Subcutaneous adipose tissue (tissue), 4 donors: ENCODE data around the gene AHNAK2. TPM values are rescaled to one million over a fixed set of nuclear protein-coding genes. Genes with fewer than 3 reads are reported as not detected.

Experiments
- total RNA-seq, 4 donors: library from RNA; depleted of rRNA; stranded (reverse); fragments of >200 nt; gene quantifications; one replicate each; pipeline ENCODE4 v1.1.0, GENCODE V29; 2016
- TF ChIP-seq, protein P1 (sequence below): fragments of 450-650 bp; IDR thresholded peaks from one replicate; pipeline ENCODE4 v1.5.1; 2016; ENCODE audit warnings: low read depth, mild to moderate bottlenecking, control low read depth, antibody characterized with exemption, moderate library complexity

The AHNAK2 gene
- total RNA-seq, 4 donors from 2014 or later = 36.9 to 77.5 (median 43.9) TPM

DNA sequence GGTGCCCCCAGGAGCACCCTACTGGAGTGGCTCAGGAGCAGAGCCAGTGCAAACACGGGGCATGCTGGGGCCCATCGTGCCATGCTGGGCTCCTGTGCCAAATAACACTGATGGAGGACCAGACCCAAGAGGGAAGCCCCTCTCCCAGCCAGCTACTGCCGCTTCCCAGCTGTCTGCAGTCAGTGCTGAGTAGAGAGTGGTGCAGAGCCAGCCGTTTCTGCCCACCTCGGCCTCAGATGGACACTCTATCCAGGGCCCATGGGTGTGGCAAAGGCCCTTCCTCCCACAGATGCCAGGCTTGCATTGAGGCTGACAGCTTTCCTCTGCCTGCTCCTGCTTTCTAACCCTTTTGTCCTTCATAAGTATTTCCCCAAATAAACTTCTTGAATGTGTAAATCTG, 20.6 kb upstream of the AHNAK2 start:
- TF ChIP-seq, protein P1, sequence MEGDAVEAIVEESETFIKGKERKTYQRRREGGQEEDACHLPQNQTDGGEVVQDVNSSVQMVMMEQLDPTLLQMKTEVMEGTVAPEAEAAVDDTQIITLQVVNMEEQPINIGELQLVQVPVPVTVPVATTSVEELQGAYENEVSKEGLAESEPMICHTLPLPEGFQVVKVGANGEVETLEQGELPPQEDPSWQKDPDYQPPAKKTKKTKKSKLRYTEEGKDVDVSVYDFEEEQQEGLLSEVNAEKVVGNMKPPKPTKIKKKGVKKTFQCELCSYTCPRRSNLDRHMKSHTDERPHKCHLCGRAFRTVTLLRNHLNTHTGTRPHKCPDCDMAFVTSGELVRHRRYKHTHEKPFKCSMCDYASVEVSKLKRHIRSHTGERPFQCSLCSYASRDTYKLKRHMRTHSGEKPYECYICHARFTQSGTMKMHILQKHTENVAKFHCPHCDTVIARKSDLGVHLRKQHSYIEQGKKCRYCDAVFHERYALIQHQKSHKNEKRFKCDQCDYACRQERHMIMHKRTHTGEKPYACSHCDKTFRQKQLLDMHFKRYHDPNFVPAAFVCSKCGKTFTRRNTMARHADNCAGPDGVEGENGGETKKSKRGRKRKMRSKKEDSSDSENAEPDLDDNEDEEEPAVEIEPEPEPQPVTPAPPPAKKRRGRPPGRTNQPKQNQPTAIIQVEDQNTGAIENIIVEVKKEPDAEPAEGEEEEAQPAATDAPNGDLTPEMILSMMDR = no peak

DNA sequence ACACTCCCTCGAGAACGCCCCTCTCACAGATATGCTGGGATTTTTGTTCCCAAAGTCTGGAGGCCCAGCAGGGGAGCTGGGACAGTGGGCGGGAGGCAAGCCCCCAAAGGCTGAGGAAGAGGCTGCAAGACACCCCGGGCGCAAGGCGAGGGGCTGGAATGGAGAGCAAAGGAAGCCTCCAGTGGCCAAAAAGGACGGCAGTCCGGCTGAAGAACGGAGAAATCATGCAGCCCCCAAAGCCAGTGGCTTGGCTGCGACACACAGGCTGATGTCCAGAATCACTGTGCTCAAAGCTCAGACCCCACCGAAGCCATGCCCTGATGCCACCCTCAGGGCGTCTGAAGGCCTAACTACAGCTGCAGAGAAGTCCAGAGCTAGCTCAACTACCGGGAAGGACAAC, 18.3 kb upstream of the AHNAK2 start:
- TF ChIP-seq, protein P1 = no peak

DNA sequence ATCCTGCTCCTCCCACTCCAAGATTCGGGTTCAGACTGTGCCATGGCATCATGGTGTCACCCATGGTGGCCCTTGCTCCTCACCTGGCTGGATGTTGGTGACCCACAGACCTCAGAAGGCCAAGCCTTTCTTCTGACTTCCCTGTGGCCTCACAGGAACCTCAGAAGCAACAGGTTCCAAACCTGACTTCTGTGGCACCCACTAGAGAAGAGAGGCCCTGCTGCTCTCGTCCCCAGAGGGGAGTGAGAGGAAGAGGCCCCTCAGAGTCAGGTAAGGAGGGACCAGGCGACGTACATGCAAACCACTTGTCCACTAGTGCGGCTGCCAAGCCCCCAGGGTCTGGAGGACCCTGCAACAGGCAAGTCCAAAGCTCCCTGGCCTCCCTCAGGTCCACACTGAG, 17.9 kb upstream of the AHNAK2 start:
- TF ChIP-seq, protein P1 = no peak

DNA sequence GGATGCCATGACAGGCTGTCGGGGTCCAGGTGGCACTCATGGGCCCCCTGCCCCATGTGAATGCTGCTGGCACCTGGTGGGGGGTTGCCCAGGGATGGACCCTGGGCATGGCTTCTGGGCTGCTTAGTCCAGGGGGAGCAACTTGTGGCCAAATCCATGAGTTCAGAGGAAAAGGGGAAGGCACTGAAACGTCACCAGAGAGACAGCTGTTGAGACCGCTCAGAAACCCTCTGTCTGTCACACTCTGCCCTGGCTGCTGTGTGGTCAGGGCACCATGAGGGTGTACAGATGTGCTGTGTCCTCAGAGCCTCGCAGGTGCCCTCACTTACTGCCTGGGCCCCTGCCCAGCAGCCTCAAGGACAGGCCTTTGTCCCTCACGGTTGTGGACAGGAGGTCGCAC, 16.8 kb upstream of the AHNAK2 start:
- TF ChIP-seq, protein P1 = no peak

DNA sequence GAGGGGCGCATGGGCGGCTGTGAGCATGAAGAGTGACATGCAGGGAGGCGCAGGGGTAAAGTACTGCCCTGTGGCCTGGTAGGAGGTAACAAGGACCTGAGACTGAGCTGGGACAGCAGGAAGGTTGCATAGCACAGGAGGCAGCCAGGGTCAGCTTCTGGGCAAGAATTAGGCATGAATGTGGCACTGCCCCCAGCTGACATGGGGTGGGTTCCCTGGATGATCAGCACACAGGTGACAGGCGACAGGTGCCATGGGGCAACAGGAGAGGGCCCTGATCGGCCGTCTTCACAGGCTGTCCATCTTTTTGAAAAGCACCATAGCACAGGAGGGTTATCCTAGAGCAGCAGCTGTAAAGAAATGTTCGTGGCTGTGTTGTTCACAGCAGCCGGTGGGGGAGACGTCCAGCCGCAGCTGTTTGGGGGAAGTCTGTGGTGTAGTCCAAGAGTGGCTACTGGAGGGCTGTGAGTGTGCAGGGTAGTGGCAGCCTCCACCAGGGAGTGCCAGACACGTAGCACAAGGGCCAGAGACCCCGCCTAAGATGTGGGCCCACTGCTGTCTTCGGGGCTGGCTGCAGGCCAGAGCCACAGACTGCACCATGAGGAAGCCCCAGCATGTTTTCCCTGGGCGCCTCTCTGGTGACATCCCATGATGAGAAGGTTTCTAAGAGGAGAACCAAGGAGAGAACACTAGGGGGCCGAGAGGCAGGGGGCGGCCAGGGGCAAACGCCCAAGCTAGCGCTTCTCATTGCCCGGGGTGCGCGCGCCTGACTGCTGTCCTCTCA, 15.8 kb upstream of the AHNAK2 start:
- TF ChIP-seq, protein P1 = no peak

DNA sequence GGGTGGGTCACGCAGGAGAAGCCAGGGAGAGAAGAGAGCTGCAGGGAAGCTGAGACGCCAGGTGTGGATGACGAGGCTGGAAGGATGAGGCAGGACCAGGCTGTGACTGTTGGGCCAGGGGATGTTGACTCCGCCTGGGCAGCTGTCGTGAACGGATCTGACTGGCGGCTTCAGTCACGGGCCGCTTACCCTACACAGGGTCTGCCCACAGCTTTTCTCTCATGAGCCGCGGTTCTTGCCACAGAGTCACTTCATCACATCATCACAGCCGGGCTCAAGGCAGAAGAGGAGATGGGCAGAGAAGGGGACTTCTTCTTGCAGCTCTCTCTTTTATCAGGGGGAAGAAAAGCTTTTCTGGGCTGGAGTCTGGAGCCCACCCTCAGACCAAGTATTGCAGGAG, 15.1 kb upstream of the AHNAK2 start:
- TF ChIP-seq, protein P1 = no peak

DNA sequence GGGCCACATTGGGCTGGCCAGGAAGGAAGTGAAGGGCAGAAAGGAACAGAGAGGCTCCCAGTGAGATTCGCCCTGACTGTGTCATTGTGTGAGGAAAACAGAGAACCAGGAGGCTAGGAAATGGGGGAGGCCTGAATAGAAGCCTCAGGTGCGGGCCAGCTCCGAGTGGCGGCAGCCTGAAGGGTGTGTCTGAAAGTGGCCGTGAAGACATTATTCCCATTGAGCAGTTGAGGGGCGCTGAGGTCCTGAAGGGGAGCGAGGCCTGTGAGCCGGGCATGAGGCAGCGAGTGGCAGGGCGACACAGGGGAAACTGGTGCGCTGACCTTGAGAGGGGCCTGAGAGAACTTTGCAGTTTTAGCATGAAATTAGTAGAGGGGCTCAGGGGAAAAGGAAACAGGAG, 14.3 kb upstream of the AHNAK2 start:
- TF ChIP-seq, protein P1 = no peak
